Stimulated activated CD8-positive, alpha-beta memory T cell treated with anti-CD3 and anti-CD28 coated beads, Interleukin-4, amount 100 ng/mL, for 4 hours (primary cell): ENCODE measurements around the gene TTLL5.
"Not testable (repeated sequence)": the region's sequence is repeated elsewhere in the genome, so short reads cannot be mapped to it uniquely, and the experiment has no call there.

Experiments
- DNase-seq, 2 donors: peaks; one replicate each; pipeline ENCODE4 v3.0.0-alpha.2; 2020; ENCODE audit warnings: low read depth in 2 of 2, low spot score in 1 of 2

TTLL5 gene

DNA sequence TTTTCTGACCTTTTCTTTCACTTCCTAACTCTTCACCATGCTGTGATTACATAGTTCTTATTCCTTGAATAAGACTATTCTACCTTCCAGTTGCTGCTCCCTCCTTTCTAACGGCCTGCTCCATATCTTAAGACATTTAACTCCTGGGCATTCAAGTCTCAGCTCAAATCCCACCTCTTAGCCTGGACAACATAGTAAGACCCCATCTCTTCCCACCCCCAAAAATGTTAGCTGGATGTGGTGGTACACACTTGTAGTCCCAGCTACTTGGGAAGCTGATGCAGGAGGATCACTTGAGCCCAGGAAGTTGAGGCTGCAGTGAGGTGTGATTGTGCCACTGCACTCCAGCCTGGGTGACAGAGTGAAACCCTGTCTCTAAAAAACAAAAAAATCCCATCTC, 11.3 kb upstream of the TTLL5 start:
- no peak for DNase-seq

DNA sequence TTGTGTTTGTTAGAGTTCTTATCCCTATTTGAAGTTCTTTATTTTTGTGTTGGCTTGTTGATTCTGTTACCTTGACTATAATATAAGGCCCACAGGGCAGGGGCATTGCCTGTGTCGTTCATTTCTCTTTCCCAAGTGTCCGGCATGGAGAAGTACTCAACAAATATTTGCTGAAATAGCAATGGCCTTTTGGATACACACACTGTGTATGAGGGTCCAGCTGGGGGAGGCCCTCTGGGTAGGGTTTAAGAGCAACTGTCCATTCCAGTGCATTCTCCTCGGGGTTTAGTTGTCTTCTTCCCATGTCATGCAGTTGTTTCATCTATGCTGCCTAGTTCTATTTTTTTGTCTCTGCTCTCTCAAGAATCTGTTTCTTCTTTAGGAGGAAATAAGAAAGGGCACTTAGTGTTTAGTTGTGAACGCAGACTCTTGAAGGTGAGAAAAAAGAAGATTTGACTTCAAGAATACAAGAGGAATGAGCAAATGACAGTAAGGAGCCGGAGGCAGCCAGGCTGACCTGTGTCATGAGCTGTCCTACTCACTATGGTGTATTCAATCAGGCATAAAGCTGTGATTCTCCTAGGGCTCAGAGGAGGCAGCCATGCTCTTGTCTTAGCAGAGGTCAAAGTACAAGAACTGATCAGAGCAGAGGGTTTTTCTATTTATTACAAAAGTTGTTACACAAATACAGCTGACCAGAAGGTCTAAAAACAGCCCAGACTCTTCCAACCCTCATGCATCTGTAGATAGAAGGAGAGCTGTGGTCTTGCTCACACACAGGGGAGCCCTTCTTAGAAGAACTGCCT, 10.6 kb upstream of the TTLL5 start:
- DNase-seq, result no peak

DNA sequence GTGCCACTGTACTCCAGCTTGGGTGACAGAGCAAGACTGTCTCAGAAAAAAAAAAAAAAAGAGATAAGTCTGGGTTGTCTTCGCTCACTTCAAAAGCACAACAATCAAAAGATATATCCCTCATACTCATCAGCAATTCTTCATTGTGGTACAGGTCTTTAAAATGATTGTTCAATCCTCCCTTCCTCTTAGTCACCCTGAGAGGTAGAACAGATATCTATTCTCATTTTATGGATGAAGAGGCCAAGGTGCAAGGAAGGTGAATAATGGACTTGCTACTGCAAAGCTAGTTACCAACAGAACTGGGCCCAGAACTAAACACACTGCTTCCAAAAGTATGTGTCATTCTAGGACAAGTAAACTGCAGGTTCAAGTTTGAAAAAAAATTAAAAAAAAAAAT, 7.5 kb upstream of the TTLL5 start:
- DNase-seq, result no peak

DNA sequence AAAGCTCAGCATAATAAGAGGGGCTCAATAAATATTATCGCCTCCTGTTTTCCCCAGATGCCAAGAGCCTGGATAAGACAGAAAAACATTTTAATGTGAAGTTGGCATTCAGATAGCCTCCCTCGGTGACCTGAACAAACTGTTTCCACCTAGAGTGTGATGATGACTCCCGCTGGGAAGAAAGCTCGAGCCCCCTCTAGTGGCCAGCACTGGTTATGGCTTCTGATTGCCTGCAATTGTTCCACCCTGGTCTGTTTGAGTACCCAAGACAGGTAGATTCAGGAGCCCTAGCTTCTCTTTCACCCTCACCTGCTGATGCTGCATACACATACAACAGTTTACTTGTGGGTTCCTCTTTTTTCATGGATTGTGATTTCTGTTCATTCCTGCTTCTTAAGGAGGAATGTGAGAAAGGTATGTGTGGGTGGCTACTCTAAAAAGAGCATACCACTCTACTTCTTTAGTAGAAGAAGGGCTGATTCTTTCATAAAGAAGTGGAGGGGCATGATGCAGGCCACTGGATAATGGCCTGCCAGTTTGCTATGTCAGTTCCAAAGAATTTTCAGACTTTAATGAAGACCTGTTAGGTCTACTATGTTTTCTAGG, 6.8 kb upstream of the TTLL5 start:
- DNase-seq, result peak; percentile 59 to 74

DNA sequence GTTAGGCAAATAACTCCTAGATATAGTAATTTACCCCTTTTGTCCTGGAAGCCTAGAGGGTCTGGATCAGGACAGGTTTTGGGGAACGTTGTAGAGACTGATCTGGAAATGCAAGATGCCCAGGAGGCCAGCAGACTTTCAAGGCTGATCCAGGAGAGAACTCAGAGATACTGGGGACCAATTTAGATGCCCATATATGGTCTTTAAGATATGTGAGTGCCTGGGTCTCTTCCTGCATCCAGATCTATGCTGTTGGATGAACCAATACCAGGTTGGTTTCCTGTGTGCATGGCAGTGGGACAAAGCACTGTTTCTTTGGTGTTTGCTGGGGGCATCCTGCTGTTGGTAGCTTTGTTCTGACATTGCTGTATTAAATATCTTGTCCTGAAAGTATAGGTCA, 5.8 kb upstream of the TTLL5 start:
- DNase-seq, result no peak

DNA sequence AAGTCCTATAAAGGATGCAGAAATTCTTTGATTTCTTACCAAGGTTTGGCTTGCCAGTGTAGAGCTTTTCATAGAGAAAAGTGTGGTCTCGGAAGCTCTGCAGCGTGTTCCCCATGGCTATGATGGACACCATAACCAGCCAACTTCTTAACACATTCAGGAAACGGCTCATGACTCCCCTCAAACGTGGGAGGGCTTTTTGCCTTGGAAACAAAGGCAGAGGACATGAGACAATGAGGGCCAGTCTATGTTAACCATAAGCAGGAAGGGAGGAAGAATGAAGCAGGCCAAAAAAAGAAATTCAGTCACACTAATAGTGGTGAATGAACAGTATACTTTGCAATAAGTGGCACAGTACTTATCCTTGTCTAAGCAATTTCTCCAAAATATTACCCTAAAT, 3.7 kb upstream of the TTLL5 start:
- DNase-seq, result no peak

DNA sequence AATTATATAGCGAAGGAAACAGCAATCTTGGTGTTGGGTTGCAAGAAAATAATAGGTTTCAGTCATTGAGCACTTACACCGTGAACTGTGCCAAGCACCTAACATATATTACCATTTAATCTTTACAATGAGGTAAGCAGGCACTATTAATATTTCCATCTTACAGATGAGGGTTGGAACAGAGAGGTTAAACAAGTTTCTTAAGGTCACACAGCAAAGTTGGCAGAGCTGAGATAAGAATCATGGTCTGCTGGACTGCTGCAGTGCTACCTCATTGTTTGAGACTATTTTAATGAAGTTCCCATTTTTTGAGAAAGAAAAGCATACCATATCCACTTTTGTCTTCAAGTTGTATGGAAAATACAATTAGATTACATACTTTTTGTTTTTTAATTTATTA, 2.1 kb upstream of the TTLL5 start:
- no peak for DNase-seq

DNA sequence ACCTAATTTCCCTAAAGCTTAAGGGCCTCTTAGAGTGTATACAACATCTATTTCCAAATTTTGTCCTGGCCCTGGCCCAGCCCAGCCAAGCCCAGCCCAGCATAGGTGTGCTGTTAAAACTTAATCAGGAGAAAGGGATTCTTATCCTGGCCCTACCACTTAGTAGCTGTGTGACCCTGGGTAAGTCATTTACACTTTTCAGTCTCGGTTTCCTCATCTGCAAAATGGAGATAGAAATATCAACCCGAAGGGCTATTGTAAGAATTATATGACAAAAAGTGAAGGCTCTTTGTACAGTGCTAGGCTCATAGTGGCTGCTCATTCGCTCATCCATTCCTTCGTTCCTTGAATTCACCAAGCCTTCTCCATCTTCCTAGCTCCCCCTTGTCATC, 812 bp upstream of the TTLL5 start:
- no peak for DNase-seq

DNA sequence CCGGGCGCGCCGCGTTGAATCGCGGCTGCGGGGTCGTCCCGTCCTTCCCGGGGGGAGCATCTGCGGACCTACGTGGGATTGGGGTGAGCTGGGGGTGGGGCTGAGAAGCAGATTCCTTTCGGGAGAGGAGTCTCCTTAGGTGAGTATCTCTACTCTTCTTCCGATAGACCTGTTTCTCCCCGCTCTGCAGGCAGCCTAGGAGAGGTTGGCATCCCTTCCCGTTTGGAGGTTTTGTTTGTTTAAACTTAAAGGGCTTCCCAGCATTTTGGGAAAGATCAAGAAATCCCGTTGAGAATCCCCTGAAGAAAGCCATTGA, 411 bp downstream of the TTLL5 start:
- DNase-seq, result no peak

DNA sequence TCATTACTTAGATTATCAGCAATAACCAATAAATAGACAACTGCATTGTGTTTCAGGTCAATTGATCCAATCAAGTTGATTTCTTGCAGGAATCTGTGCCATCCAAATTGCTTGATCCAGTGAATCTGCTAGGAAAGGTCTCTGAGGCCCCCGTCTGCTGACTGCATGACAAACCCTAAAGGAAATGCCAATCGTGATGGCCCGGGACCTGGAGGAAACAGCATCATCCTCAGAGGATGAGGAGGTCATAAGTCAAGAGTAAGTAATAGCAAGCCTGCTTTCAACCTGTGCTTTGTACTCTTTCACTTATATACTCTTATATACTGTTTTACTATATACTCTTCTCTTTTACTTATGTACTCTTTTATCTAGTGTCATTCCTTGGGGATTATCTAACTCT, 1.9 kb downstream of the TTLL5 start:
- DNase-seq, result no peak

DNA sequence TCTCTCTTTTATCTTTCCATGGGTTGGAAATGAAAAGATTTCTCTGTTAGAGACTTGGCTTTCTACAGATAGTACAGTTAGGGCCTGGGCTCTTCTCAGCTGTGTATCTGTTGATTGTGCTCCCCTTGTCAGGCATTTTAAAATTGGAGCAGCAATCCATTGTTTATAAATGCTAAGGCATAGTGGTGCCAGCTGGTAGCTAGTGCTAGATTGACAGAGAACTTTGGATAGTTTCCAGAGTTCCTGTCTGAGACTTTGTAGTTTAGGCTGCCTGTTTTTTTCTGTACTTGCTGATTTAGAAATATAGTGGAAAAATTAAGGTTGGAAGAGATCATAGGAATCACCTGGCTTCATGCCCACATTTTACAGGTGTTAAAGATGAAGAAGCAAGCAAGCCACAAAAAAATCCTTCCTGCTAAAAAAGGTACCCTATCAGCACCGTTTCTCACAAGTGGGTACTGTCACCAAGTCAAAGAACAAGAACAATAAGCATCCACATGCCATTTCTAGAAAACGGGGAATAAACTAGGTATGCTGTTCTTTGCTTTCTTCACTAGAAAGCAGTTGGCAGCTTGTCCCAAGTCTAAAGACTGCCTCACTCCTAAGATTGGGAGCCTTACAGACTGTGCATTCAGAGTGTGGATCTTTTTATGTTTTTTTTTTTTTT, 6.2 kb downstream of the TTLL5 start:
- no peak for DNase-seq

DNA sequence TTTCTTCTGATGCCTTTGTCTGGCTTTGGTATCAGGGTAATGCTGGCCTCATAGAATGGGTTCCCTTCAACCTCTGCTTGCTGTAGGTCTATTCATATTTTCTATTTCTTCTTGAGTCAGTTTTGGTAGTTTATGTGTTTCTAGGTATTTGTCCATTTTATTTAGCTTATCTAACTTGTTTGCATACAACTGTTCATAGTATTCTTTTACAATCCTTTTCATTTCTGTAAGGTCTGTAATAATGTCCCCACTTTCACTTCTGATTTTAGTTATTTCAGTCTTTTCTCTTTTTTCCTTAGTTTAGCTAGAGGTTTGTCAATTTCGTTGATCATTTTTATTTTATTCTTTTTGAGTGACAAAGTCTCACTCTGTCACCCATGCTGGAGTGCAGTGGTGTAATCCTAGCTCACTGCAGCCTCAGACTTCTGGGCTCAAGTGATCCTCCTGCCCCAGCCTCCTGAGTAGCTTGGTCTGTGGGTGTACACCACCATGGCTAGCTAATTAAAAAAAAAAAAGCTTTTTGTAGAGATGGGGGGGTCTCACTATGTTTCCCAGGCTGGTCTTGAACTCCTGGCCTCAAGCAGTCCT, 11.7 kb downstream of the TTLL5 start:
- no peak for DNase-seq

DNA sequence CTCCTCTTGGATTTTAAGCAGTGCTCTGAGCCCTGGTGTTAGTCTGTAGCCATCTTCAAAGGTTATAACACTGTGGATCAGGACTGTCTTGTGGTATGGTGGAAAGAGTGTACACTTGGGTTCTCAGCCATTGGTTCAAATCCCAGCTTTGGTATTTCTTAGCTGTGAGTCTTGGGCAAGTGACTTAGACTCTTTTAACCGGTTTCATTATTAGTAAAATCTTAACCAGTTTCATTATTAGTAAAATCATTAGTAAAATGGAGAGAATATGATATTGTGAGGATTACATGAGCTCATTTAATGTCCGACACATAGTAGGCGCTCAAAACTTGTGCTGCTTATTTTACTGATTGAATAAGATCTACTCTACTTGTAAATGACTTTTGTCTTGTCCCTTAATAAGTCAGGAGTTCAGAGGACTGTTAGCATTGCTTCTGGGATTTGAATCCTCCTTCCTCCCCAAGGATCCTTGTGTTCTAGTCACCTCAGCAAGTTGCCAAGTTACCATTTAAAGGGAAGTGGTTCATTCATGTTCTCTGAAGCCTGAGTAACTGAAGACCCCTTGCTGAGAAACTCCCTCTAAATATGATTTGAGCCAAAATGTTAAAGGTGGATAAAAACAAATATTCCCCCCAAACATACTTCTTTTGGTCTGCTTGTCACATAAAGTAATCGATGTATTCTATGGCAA, 12.4 kb downstream of the TTLL5 start:
- DNase-seq, result no peak

DNA sequence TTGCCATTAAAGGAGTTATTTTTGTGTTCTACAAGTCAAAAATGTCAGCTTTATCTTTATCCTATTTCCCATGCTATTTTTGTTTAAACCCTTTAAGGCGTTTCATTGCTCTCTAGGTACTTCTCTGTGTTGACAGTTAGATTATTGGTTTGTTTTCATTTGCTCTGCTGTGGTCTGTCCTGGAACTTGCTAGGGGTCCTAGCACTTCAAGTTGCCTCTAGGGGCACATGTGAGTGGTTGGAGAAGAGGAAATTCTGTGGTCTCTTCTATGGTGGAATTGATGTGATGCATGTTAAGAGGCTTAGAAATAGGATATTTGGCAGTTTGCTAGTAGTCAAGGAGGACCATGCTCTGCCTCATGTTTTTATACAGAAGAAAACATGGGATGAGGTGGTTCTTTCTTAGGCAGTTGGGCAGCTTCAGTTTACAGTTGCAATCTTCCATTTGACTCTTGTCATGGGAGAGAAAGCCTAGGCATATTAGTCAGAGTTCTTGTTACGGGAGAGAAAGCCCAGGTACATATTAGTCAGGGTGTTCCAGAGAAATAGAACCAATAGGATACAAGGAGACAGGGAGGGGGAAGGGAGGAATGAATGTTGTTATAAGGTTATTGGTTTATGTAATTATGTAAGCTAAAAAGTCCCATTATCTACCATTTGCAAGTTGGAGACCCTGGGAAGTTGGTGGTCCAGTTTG, 14.4 kb downstream of the TTLL5 start:
- no peak for DNase-seq

DNA sequence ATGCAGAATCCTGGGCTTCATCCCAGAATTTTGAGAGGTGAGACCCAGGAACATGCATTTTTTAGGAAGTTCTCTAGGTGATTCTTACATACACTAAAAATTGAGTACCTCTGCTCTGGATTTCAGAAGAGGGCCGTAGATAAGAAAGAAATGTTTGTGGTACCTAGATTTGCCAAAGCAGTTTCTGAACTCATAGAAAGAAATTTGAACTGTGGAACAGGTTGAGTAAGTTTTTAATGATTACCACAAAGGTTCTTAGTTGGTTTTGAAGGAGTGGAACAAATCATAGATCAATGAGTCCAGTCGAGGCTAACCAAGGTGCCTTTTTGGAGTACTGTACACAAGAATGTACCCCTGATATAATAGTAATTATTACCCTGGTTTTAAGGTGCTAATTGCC, 24.9 kb downstream of the TTLL5 start:
- no peak for DNase-seq

DNA sequence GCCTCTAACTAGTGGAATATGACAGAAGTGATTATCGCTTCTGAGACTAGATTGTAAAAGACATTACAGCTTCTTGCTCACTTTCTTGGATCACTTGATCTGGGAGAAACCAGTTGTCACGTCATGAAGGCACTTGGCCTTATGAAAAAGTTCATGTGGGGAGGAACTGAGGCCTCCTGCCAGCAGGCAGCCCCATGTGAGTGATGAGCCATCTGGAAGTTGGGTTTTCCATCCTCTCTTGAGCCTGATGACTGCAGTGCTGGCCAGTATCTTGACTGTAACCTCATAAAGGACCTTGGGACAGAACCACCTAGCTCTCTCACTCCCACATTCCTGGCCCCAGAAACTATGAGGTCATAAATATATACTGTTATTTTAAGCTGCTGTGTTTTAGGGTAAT, 28.0 kb downstream of the TTLL5 start:
- DNase-seq, result no peak

DNA sequence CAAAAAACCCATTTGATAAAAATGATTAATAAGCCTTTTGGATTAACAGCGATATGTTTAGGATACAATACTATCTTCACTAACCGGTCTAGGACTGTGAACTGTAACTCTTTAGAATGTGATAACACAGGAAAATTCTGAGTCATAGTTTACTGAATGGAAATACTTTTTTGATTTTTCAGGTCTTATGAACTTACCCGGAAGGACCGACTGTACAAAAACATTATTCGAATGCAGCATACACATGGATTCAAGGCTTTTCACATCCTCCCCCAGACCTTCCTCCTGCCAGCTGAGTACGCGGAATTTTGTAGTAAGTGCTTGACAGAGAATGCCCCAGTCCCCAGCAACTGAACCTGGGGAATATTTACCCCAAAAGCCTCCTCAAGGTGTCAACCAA, 29.0 kb downstream of the TTLL5 start:
- DNase-seq, result no peak

DNA sequence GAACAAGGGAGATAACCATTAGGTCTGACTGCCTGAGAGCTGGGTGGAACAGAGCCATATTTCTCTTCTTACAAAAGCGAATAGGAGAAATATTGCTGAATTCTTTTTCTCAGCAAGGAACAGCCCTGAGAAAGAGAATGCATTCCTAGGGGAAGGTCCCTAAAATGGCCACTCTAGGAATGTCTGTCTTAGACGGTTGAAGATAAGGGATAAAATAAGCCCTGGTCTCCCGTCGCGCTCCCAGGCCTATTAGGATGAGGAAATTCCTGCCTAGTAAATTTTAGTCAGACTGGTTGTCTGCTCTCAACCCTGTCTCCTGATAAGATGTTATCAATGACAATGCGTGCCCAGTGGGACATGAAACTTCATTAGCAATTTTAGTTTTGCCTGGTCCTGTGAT, 34.0 kb downstream of the TTLL5 start:
- DNase-seq, result not testable (repeated sequence)

DNA sequence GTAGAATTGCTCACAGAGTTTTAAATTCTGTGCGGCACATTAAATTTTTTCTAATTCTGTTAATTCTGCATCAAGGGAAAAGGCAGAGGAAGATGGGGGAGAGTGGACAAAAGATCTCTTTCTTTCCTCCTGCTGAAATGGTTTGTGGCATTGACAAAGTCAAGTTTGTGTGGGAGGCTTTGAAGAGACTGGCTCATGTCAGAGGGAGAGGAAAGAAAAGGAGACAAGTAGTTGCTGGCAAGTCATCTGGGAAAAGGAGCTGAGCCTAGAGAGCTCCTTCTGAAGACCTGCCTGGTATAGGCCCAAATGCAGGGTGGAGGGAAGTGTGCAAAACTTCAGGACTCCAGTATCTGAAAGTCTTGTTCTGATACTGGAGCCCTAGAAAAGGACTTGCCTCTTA, 36.3 kb downstream of the TTLL5 start:
- no peak for DNase-seq

DNA sequence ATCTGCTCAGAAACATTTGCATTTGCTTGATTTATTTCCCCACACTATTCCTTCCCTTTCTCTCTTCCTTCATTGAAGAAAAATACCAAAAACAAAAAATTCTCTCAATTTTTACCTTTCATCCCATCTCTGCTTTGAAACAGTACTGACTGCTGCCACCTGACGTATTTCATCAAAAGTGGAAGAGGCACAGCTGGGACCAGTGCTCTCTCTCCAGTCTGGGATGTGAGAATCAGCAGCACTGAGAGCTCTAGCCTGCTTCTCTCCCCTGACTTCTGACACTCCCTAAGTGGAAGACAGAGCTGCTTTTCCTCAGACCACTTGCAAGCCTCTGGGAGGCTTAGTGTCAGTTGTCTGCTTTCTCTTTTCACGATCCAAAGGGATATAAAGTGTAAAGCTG, 36.9 kb downstream of the TTLL5 start:
- DNase-seq, result no peak

DNA sequence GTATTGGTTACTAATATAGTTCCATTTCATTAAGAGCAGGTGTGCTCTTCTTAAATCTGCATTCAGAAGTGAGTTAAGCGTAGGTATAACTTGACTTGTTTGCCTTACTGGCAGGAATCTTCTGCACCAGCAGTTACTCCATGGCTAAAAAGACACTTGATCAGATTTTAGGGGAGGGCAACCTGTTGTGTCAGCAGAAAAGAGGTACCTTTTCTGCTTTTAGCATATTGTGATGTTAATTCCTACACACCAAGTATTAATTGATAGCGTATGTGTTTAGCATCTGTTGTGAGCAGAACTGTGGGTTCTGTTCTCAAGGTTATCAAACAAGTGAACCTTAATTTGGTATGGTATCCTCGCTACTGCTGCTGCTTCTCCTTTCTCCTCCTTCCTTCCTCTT, 38.3 kb downstream of the TTLL5 start:
- no peak for DNase-seq
